ENCODE measurements around the gene CENPV.

- TF ChIP-seq CTCF (IDR thresholded peaks at IDR 0.05 in 8 of 11, conservative IDR thresholded peaks at IDR 0.05 in 3 of 11), result no peak
- TF ChIP-seq POLR2AphosphoS5 (IDR thresholded peaks at IDR 0.05), result no peak
Observed at GRCh38 chr17:16361874-16362273, 8.6 kb upstream of the CENPV start.
